GM23338 (cell line): ENCODE data around the gene RANGAP1. TPM values are rescaled to one million over a fixed set of nuclear protein-coding genes. Genes with fewer than 3 reads are reported as not detected.

ENCODE experiments used
- ATAC-seq: fragments of 200-7000 bp; cut with Tn5 transposase; 3 replicates; pipeline ENCODE4 v1.9.1; 2020
- DNase-seq: peaks from one replicate; pipeline ENCODE4 v3.0.0-alpha.2; 2015; ENCODE audit warnings: low spot score
- H2AFZ ChIP-seq: fragments of 200-600 bp; sonication (generic); 2 replicates; pipeline ENCODE4 v1.8.0; 2016; ENCODE audit warnings: antibody characterized with exemption, mild to moderate bottlenecking, moderate library complexity
- H3F3A ChIP-seq: fragments of 200-600 bp; sonication (generic); replicated peaks from 2 replicates; pipeline ENCODE4 v1.8.0; 2017; ENCODE audit warnings: antibody characterized with exemption, mixed run types, low read depth
- H3K27ac ChIP-seq: fragments of 200-600 bp; sonication (generic); 2 replicates; pipeline ENCODE4 v1.6.1; 2016; ENCODE audit warnings: low read depth
- H3K27me3 ChIP-seq: fragments of 200-600 bp; sonication (generic); 2 replicates; pipeline ENCODE4 v1.8.0; 2016; ENCODE audit warnings: mild to moderate bottlenecking, mixed run types, moderate library complexity; ENCODE audit not compliant: insufficient read depth
- H3K36me3 ChIP-seq: fragments of 200-600 bp; sonication (generic); 2 replicates; pipeline ENCODE4 v1.8.0; 2016; ENCODE audit warnings: mild to moderate bottlenecking; ENCODE audit not compliant: insufficient read depth
- H3K4me1 ChIP-seq: fragments of 200-600 bp; sonication (generic); 2 replicates; pipeline ENCODE4 v1.8.0; 2016; ENCODE audit warnings: mild to moderate bottlenecking, moderate library complexity; ENCODE audit not compliant: insufficient read depth
- H3K4me2 ChIP-seq: fragments of 200-600 bp; sonication (generic); 2 replicates; pipeline ENCODE4 v1.7.1; 2017; ENCODE audit warnings: mixed run types
- H3K4me3 ChIP-seq: fragments of 200-600 bp; sonication (generic); 2 replicates; pipeline ENCODE4 v1.6.1; 2016; ENCODE audit warnings: mixed run types
- H3K79me2 ChIP-seq: fragments of 200-600 bp; sonication (generic); replicated peaks from 2 replicates; pipeline ENCODE4 v1.8.0; 2017; ENCODE audit warnings: mild to moderate bottlenecking; ENCODE audit not compliant: insufficient read depth
- H3K9me2 ChIP-seq: fragments of 200-600 bp; sonication (generic); 2 replicates; pipeline ENCODE4 v1.8.0; 2017; ENCODE audit not compliant: insufficient read depth
- H4K20me1 ChIP-seq: fragments of 200-600 bp; sonication (generic); replicated peaks from 2 replicates; pipeline ENCODE4 v1.8.0; 2017; ENCODE audit warnings: mild to moderate bottlenecking; ENCODE audit not compliant: insufficient read depth
- H3K27ac Mint-ChIP-seq: 2 replicates; pipeline ENCODE4 v1.8.0; 2020; ENCODE audit warnings: inconsistent platforms, mild to moderate bottlenecking, moderate library complexity, mixed read lengths
- H3K27me3 Mint-ChIP-seq: 3 replicates; pipeline ENCODE4 v1.8.0; 2022; ENCODE audit warnings: low read depth, mild to moderate bottlenecking, moderate library complexity, mixed read lengths, inconsistent platforms; ENCODE audit not compliant: insufficient read depth, poor library complexity
- H3K36me3 Mint-ChIP-seq: 3 replicates; pipeline ENCODE4 v1.8.0; 2021; ENCODE audit warnings: low read depth, mild to moderate bottlenecking, inconsistent platforms, moderate library complexity, mixed read lengths
- H3K4me1 Mint-ChIP-seq: 3 replicates; pipeline ENCODE4 v1.8.0; 2020; ENCODE audit warnings: mild to moderate bottlenecking, inconsistent platforms, mixed read lengths
- H3K4me3 Mint-ChIP-seq: 3 replicates; pipeline ENCODE4 v1.8.0; 2021; ENCODE audit warnings: moderate library complexity, mild to moderate bottlenecking, inconsistent platforms, mixed read lengths
- H3K9me3 Mint-ChIP-seq: 3 replicates; pipeline ENCODE4 v1.8.0; 2020; ENCODE audit warnings: moderate library complexity, mild to moderate bottlenecking, inconsistent platforms, mixed read lengths
- CREB1 ChIP-seq: fragments of 250-450 bp; sonication (Bioruptor Pico); IDR thresholded peaks from 2 replicates; pipeline ENCODE4 v1.5.0; 2020; ENCODE audit warnings: low read depth, mild to moderate bottlenecking, moderate library complexity
- CTCF ChIP-seq, 2 experiments: fragments of 200-600 bp in 1 of 2; sonication (generic) in 1 of 2; conservative IDR thresholded peaks; 2 replicates each; pipeline versions ENCODE4 v1.5.1 to v1.6.1; 2016 to 2017; ENCODE audit warnings: antibody characterized with exemption in 2 of 2, low read depth in 2 of 2, mild to moderate bottlenecking in 2 of 2, moderate library complexity in 1 of 2
- ETS1 ChIP-seq: IDR thresholded peaks from 2 replicates; pipeline ENCODE4 v1.6.1; 2016; ENCODE audit warnings: antibody characterized with exemption
- EZH2phosphoT487 ChIP-seq: fragments of 200-600 bp; sonication (generic); IDR thresholded peaks from one replicate; pipeline ENCODE4 v1.8.1; 2018; ENCODE audit warnings: antibody characterized with exemption; ENCODE audit not compliant: unreplicated experiment
- JUNB ChIP-seq: IDR thresholded peaks from one replicate; pipeline ENCODE4 v1.6.1; 2016; ENCODE audit warnings: antibody characterized with exemption; ENCODE audit not compliant: unreplicated experiment
- NANOG ChIP-seq: IDR thresholded peaks from 2 replicates; pipeline ENCODE4 v1.6.1; 2016; ENCODE audit warnings: antibody characterized with exemption, borderline replicate concordance
- POLR2AphosphoS5 ChIP-seq: IDR thresholded peaks from 2 replicates; pipeline ENCODE4 v1.6.1; 2016; ENCODE audit warnings: antibody characterized with exemption, low read depth
- STAT1 ChIP-seq: IDR thresholded peaks from one replicate; pipeline ENCODE4 v1.6.1; 2016; ENCODE audit warnings: antibody characterized with exemption; ENCODE audit not compliant: unreplicated experiment
- ZNF114 ChIP-seq: fragments of 250-450 bp; sonication (Bioruptor Pico); IDR thresholded peaks from 2 replicates; pipeline ENCODE4 v1.5.0; 2020; ENCODE audit warnings: mild to moderate bottlenecking, moderate library complexity
- ZNF331 ChIP-seq: fragments of 250-450 bp; sonication (Bioruptor Pico); IDR thresholded peaks from 2 replicates; pipeline ENCODE4 v1.5.0; 2020; ENCODE audit warnings: low read depth, mild to moderate bottlenecking, moderate library complexity
- polyA plus RNA-seq: library from polyadenylated mRNA; unstranded; fragments of >200 nt; fragmentation: Nextera tagmentation; extraction: Ambion mirVana; gene quantifications from 2 replicates; pipeline ENCODE4 v1.2.1, GENCODE V29; 2016
- total RNA-seq: library from RNA; depleted of rRNA; stranded (reverse); fragments of >200 nt; shearing (Covaris generic); gene quantifications from 2 replicates; pipeline ENCODE4 v1.2.3, GENCODE V29; 2014
- TF ChIP-seq, protein P1 (sequence below): fragments of 250-450 bp; sonication (Bioruptor Pico); IDR thresholded peaks from 2 replicates; pipeline ENCODE4 v1.5.0; 2020; ENCODE audit warnings: mild to moderate bottlenecking, moderate library complexity
- TF ChIP-seq, protein P2 (sequence below): IDR thresholded peaks from one replicate; pipeline ENCODE4 v1.6.1; 2018; ENCODE audit warnings: antibody characterized with exemption; ENCODE audit not compliant: unreplicated experiment

The RANGAP1 gene
- total and polyA plus RNA-seq, 2 experiments from 2014 or later: 54.7 to 141 TPM

- H3K4me1 ChIP-seq: no peaks in the 10 kb centered on the region
- no peak overlapping the region for H3K27ac ChIP-seq
- TF ChIP-seq, protein P1, sequence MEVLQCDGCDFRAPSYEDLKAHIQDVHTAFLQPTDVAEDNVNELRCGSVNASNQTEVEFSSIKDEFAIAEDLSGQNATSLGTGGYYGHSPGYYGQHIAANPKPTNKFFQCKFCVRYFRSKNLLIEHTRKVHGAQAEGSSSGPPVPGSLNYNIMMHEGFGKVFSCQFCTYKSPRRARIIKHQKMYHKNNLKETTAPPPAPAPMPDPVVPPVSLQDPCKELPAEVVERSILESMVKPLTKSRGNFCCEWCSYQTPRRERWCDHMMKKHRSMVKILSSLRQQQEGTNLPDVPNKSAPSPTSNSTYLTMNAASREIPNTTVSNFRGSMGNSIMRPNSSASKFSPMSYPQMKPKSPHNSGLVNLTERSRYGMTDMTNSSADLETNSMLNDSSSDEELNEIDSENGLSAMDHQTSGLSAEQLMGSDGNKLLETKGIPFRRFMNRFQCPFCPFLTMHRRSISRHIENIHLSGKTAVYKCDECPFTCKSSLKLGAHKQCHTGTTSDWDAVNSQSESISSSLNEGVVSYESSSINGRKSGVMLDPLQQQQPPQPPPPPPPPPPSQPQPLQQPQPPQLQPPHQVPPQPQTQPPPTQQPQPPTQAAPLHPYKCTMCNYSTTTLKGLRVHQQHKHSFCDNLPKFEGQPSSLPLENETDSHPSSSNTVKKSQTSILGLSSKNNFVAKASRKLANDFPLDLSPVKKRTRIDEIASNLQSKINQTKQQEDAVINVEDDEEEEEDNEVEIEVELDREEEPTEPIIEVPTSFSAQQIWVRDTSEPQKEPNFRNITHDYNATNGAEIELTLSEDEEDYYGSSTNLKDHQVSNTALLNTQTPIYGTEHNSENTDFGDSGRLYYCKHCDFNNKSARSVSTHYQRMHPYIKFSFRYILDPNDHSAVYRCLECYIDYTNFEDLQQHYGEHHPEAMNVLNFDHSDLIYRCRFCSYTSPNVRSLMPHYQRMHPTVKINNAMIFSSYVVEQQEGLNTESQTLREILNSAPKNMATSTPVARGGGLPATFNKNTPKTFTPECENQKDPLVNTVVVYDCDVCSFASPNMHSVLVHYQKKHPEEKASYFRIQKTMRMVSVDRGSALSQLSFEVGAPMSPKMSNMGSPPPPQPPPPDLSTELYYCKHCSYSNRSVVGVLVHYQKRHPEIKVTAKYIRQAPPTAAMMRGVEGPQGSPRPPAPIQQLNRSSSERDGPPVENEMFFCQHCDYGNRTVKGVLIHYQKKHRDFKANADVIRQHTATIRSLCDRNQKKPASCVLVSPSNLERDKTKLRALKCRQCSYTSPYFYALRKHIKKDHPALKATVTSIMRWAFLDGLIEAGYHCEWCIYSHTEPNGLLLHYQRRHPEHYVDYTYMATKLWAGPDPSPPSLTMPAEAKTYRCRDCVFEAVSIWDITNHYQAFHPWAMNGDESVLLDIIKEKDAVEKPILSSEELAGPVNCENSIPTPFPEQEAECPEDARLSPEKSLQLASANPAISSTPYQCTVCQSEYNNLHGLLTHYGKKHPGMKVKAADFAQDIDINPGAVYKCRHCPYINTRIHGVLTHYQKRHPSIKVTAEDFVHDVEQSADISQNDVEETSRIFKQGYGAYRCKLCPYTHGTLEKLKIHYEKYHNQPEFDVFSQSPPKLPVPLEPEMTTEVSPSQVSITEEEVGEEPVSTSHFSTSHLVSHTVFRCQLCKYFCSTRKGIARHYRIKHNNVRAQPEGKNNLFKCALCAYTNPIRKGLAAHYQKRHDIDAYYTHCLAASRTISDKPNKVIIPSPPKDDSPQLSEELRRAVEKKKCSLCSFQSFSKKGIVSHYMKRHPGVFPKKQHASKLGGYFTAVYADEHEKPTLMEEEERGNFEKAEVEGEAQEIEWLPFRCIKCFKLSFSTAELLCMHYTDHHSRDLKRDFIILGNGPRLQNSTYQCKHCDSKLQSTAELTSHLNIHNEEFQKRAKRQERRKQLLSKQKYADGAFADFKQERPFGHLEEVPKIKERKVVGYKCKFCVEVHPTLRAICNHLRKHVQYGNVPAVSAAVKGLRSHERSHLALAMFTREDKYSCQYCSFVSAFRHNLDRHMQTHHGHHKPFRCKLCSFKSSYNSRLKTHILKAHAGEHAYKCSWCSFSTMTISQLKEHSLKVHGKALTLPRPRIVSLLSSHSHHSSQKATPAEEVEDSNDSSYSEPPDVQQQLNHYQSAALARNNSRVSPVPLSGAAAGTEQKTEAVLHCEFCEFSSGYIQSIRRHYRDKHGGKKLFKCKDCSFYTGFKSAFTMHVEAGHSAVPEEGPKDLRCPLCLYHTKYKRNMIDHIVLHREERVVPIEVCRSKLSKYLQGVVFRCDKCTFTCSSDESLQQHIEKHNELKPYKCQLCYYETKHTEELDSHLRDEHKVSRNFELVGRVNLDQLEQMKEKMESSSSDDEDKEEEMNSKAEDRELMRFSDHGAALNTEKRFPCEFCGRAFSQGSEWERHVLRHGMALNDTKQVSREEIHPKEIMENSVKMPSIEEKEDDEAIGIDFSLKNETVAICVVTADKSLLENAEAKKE (CRISPR knock-in tag): no peak
- TF ChIP-seq NANOG (no peak), JUNB (no peak), ZNF331 (no peak), POLR2AphosphoS5 (no peak), CREB1 (CRISPR knock-in tag) (no peak), STAT1 (no peak), CTCF (conservative IDR thresholded peaks at IDR 0.05; ENCODE audit: low read depth in 2 of 2) (no peak), EZH2phosphoT487 (no peak), ZNF114 (CRISPR knock-in tag) (no peak), ETS1 (no peak)
- TF ChIP-seq, protein P2, sequence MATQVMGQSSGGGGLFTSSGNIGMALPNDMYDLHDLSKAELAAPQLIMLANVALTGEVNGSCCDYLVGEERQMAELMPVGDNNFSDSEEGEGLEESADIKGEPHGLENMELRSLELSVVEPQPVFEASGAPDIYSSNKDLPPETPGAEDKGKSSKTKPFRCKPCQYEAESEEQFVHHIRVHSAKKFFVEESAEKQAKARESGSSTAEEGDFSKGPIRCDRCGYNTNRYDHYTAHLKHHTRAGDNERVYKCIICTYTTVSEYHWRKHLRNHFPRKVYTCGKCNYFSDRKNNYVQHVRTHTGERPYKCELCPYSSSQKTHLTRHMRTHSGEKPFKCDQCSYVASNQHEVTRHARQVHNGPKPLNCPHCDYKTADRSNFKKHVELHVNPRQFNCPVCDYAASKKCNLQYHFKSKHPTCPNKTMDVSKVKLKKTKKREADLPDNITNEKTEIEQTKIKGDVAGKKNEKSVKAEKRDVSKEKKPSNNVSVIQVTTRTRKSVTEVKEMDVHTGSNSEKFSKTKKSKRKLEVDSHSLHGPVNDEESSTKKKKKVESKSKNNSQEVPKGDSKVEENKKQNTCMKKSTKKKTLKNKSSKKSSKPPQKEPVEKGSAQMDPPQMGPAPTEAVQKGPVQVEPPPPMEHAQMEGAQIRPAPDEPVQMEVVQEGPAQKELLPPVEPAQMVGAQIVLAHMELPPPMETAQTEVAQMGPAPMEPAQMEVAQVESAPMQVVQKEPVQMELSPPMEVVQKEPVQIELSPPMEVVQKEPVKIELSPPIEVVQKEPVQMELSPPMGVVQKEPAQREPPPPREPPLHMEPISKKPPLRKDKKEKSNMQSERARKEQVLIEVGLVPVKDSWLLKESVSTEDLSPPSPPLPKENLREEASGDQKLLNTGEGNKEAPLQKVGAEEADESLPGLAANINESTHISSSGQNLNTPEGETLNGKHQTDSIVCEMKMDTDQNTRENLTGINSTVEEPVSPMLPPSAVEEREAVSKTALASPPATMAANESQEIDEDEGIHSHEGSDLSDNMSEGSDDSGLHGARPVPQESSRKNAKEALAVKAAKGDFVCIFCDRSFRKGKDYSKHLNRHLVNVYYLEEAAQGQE: no peak
- no peaks in the 10 kb centered on the region; the same call in 1 of the 2 replicates for H4K20me1 ChIP-seq
- H3K4me2 ChIP-seq: no peak overlapping the region
- DNase-seq: no peak
- H3K4me3 Mint-ChIP-seq: peak overlapping the region; percentile 57
- H2AFZ ChIP-seq: no peak overlapping the region
- H3K79me2 ChIP-seq: peaks cover 21% of the 10 kb centered on the region
- no peak overlapping the region for H3K4me3 ChIP-seq
- ATAC-seq: no peak
- H3K9me3 Mint-ChIP-seq: no peaks in the 10 kb centered on the region
- H3K4me1 Mint-ChIP-seq: peaks cover 3% of the 10 kb centered on the region
- H3K9me2 ChIP-seq: no peaks in the 10 kb centered on the region
- H3K36me3 Mint-ChIP-seq: peaks cover 13% of the 10 kb centered on the region
- no peak overlapping the region for H3K27ac Mint-ChIP-seq
- H3K27me3 ChIP-seq: no peaks in the 10 kb centered on the region; the same call in 1 of the 2 replicates
- 0 out of 2 replicates have a peak, but pooled peaks cover 3% of the 10 kb centered on the region for H3F3A ChIP-seq
- H3K36me3 ChIP-seq: peaks cover 4% of the 10 kb centered on the region; the same call in 1 of the 2 replicates
- peaks cover 16% of the 10 kb centered on the region for H3K27me3 Mint-ChIP-seq
Measured at GRCh38 chr22:41206719-41207118, 79.3 kb downstream of the RANGAP1 start.
